Retinal pigment epithelial cell (primary cell): Measurements from ENCODE around the gene MVB12B.
A peak's percentile ranks its signal among the peaks of the same experiment; 100 is the strongest.

Experiments used
- DNase-seq: peaks from one replicate; pipeline ENCODE4 v3.0.0-alpha.2; 2010; ENCODE audit warnings: low read depth
- H3K4me3 ChIP-seq: 2 replicates; pipeline ENCODE4 v1.5.1; 2011; ENCODE audit warnings: mild to moderate bottlenecking, low read length, control low read depth, moderate library complexity
- CTCF ChIP-seq: conservative IDR thresholded peaks from 2 replicates; pipeline ENCODE4 v1.5.1; 2011; ENCODE audit warnings: low read depth, low read length, control low read depth, inconsistent platforms

MVB12B gene

GRCh38 chr9:126384926-126385325, 58.3 kb downstream of the MVB12B start:
- TF ChIP-seq CTCF, result no peak
- no peak for DNase-seq
- H3K4me3 ChIP-seq, result no peak overlapping the region

DNA sequence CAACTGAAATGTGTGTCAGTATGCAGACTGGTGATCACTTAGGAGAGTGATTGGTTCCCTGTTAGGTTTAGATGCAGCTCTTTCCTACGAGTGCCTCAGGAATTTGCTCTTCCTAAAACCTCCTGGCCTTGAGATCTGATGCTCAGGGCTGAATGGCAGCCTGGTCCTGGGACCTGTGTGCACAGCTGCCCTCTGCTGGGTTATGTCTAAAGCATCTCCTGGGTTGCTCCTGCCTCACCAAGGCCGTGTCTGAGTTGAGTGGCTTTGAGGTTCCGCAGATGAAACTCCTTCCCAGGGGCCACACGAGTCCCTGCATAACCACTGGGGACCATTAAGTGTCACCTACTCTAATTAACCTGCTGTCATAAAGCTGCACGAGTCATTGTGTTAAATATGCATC, 59.5 kb downstream of the MVB12B start:
- no peak overlapping the region for H3K4me3 ChIP-seq
- peak; percentile 45 for TF ChIP-seq CTCF
- no peak for DNase-seq

- no peak for DNase-seq
- no peak for TF ChIP-seq CTCF
- no peak overlapping the region for H3K4me3 ChIP-seq
Observed at GRCh38 chr9:126386776-126387175, 60.1 kb downstream of the MVB12B start.

GRCh38 chr9:126388964-126389708, 62.5 kb downstream of the MVB12B start:
- no peak overlapping the region for H3K4me3 ChIP-seq
- no peak for DNase-seq
- TF ChIP-seq CTCF, result no peak

- no peak overlapping the region for H3K4me3 ChIP-seq
- no peak for TF ChIP-seq CTCF
- DNase-seq, result no peak
Observed at GRCh38 chr9:126389992-126390391, 63.4 kb downstream of the MVB12B start.

DNA sequence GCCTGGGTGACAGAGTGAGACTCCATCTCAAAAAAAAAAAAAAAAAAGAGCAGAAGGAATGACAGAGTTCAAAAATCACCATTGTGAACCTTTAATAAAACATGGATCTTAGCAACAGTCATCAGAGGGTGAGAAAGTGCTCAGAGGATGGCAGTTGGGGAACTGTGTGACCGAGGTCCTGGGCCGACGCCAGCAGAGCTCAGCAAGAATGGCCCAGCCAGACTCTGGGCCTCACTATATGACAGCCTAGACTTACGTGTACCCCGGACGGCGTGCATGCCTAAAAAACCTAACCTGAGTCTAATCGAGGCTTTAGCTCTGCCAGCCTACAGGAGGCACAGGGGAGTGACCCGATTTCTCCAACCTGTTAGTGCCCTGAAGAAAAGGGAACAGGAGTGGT, 64.3 kb downstream of the MVB12B start:
- no peak for TF ChIP-seq CTCF
- H3K4me3 ChIP-seq, result no peak overlapping the region
- DNase-seq, result no peak
